ENCODE results near the gene LRP2. TPM values are rescaled to one million over a fixed set of nuclear protein-coding genes. Genes with fewer than 3 reads are reported as not detected.
"Not testable (repeated sequence)": the region's sequence is repeated elsewhere in the genome, so short reads cannot be mapped to it uniquely, and the experiment has no call there.

Gene LRP2
- total RNA-seq (under 1 TPM in 1 of 2 donors, not detected in 1; 0.09 TPM), polyA plus RNA-seq (not detected)
- long read RNA-seq, donor 1, result 0 reads
- long read RNA-seq, donor 2, result 0 reads

GRCh38 chr2:169362118-169362893 is at the start of gene LRP2:
TSS of gene LRP2 (minus strand) at chr2:169362534. CDS start at chr2:169362399, 135 bp downstream.
- Histone ChIP-seq H3K4me1 (ENCODE audit: control insufficient read depth in 1 of 2, insufficient read depth in 2 of 2, low read length in 2 of 2) (no peaks in the 10 kb centered on the region), H3K27me3 (ENCODE audit: control insufficient read depth in 1 of 2, insufficient read depth in 2 of 2, low read length in 1 of 2) (no peaks in the 10 kb centered on the region), H3K4me3 (ENCODE audit: low read length in 2 of 2) (peak within 1 kb of the TSS; percentile 23 to 67), H3K36me3 (ENCODE audit: control insufficient read depth in 1 of 2, insufficient read depth in 2 of 2, low read length in 1 of 2) (no peaks in the 10 kb centered on the region), H3K27ac (ENCODE audit: low read depth in 1 of 2, low read length in 2 of 2) (no peak within 1 kb of the TSS), H3K9me3 (ENCODE audit: control insufficient read depth, low read length) (no peaks in the 10 kb centered on the region)
- 1% methylated on average over 68 to 75 of the region's 75 CpGs for WGBS, 2 donors
- peak; percentile 45 to 71 for DNase-seq
- intact Hi-C loops (cut with DNase I), result no loop called here
- ATAC-seq (ENCODE audit: low FRiP score), result peak; percentile 37

DNA sequence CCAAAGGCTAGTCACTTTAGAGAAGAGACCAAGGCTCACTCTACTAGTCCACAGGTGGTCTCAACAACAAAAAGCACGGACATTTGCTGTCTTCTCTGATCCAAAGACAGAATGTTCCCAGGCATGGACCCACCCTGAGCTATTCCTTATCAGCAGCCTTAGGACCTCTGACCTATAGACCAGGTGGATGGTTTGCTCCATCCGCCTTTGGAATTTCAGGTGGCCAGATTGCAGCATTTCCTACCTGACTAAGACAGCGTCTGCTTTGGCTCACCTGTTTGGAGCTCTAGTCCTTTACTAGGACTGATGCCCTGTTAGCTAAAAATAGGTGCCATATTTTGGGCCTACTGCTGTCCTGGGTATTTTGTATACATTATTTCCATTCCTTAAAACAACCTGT is 44.6 kb upstream of the LRP2 start:
- intact Hi-C loops (cut with DNase I), result no loop called here
- Histone ChIP-seq H3K4me3 (ENCODE audit: low read length in 2 of 2) (no peak overlapping the region), H3K36me3 (ENCODE audit: control insufficient read depth in 1 of 2, insufficient read depth in 2 of 2, low read length in 1 of 2) (no peaks in the 10 kb centered on the region), H3K27me3 (ENCODE audit: control insufficient read depth in 1 of 2, insufficient read depth in 2 of 2, low read length in 1 of 2) (no peaks in the 10 kb centered on the region), H3K9me3 (ENCODE audit: control insufficient read depth, low read length) (no peaks in the 10 kb centered on the region), H3K27ac (ENCODE audit: low read depth in 1 of 2, low read length in 2 of 2) (no peak overlapping the region), H3K4me1 (ENCODE audit: control insufficient read depth in 1 of 2, insufficient read depth in 2 of 2, low read length in 2 of 2) (no peaks in the 10 kb centered on the region)
- no peak for ATAC-seq (ENCODE audit: low FRiP score)
- DNase-seq, result no peak
- 83 to 86% methylated on average over 3 of the region's 3 CpGs for WGBS, 2 donors

DNA sequence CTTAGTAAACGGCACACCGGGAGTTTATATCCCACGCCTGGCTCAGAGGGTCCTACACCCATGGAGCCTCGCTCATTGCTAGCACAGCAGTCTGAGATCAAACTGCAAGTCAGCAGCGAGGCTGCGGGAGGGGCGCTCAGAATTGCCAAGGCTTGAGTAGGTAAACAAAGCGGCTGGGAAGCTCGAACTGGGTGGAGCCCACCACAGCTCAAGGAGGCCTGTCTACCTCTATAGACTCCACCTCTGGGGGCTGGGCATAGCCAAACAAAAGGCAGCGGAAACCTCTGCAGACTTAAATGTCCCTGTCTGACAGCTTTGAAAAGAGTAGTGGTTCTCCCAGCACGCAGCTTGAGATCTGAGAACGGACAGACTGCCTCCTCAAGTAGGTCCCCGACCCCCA is 37.2 kb upstream of the LRP2 start:
- H3K27me3 ChIP-seq (ENCODE audit: control insufficient read depth in 1 of 2, insufficient read depth in 2 of 2, low read length in 1 of 2); H3K27ac ChIP-seq (ENCODE audit: low read depth in 1 of 2, low read length in 2 of 2); H3K36me3 ChIP-seq (ENCODE audit: control insufficient read depth in 1 of 2, insufficient read depth in 2 of 2, low read length in 1 of 2); DNase-seq; H3K4me1 ChIP-seq (ENCODE audit: control insufficient read depth in 1 of 2, insufficient read depth in 2 of 2, low read length in 2 of 2); H3K9me3 ChIP-seq (ENCODE audit: control insufficient read depth, low read length); ATAC-seq (ENCODE audit: low FRiP score); H3K4me3 ChIP-seq (ENCODE audit: low read length in 2 of 2): not testable (repeated sequence)
- intact Hi-C loops (cut with DNase I), result loop anchor here in 1 of 2 donors (10.0 kb wide), 1 partner anchor 295 kb away; no protein-coding TSS in a partner anchor
- WGBS, 2 donors, result 87 to 89% methylated on average over 13 of the region's 13 CpGs

- Histone ChIP-seq H3K4me3 (ENCODE audit: low read length in 2 of 2) (no peak overlapping the region), H3K4me1 (ENCODE audit: control insufficient read depth in 1 of 2, insufficient read depth in 2 of 2, low read length in 2 of 2) (no peaks in the 10 kb centered on the region), H3K36me3 (ENCODE audit: control insufficient read depth in 1 of 2, insufficient read depth in 2 of 2, low read length in 1 of 2) (no peaks in the 10 kb centered on the region), H3K27ac (ENCODE audit: low read depth in 1 of 2, low read length in 2 of 2) (no peak overlapping the region), H3K27me3 (ENCODE audit: control insufficient read depth in 1 of 2, insufficient read depth in 2 of 2, low read length in 1 of 2) (no peaks in the 10 kb centered on the region), H3K9me3 (ENCODE audit: control insufficient read depth, low read length) (no peaks in the 10 kb centered on the region)
- intact Hi-C loops (cut with DNase I), result loop anchor here in 1 of 2 donors (10.0 kb wide), 1 partner anchor 293 kb away; no protein-coding TSS in a partner anchor
- WGBS, 2 donors, result 44 to 48% methylated on average over 2 of the region's 2 CpGs
- DNase-seq, result no peak
- no peak for ATAC-seq (ENCODE audit: low FRiP score)
Observed at GRCh38 chr2:169397697-169398096, 35.4 kb upstream of the LRP2 start.

DNA sequence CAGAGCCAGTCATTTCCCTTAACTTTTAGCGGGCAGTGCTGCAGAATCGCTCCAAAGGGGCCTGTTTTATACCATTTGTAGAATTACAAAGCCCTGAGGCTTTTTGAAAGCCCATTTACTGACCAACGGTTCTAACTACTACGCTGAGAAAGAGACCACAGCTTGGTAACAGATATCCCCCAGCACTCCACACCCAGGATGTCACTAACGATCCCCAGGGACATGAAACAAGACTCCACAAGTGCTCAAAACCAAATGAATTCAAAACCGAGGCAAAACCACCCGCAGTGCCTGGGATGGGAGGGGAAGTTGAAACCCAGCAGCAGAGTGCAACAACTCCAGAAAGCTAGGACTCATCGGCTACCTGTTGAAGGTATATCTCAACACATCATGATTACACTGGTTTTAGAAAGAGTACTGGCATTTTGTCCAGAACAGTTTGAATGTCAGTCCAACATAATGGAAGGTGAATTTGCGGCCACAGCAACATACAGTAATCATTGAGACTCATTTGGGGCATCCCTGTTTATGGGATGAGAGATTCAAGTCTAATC is 33.6 kb upstream of the LRP2 start:
- H3K27ac ChIP-seq (ENCODE audit: low read depth in 1 of 2, low read length in 2 of 2), result no peak overlapping the region
- intact Hi-C loops (cut with DNase I), result loop anchor here in 1 of 2 donors (10.0 kb wide), 1 partner anchor 291 kb away; no protein-coding TSS in a partner anchor
- no peaks in the 10 kb centered on the region for H3K36me3 ChIP-seq (ENCODE audit: control insufficient read depth in 1 of 2, insufficient read depth in 2 of 2, low read length in 1 of 2)
- WGBS, 2 donors, result 67% methylated on average over 9 of the region's 9 CpGs
- ATAC-seq (ENCODE audit: low FRiP score) (no peak), DNase-seq (no peak)
- H3K4me1 ChIP-seq (ENCODE audit: control insufficient read depth in 1 of 2, insufficient read depth in 2 of 2, low read length in 2 of 2), result no peaks in the 10 kb centered on the region
- H3K27me3 ChIP-seq (ENCODE audit: control insufficient read depth in 1 of 2, insufficient read depth in 2 of 2, low read length in 1 of 2), result no peaks in the 10 kb centered on the region
- no peak overlapping the region for H3K4me3 ChIP-seq (ENCODE audit: low read length in 2 of 2)
- no peaks in the 10 kb centered on the region for H3K9me3 ChIP-seq (ENCODE audit: control insufficient read depth, low read length)

GRCh38 chr2:169393068-169393590 is 30.8 kb upstream of the LRP2 start:
- Histone ChIP-seq H3K4me3 (ENCODE audit: low read length in 2 of 2) (no peak overlapping the region), H3K9me3 (ENCODE audit: control insufficient read depth, low read length) (no peaks in the 10 kb centered on the region), H3K36me3 (ENCODE audit: control insufficient read depth in 1 of 2, insufficient read depth in 2 of 2, low read length in 1 of 2) (no peaks in the 10 kb centered on the region), H3K27me3 (ENCODE audit: control insufficient read depth in 1 of 2, insufficient read depth in 2 of 2, low read length in 1 of 2) (no peaks in the 10 kb centered on the region), H3K27ac (ENCODE audit: low read depth in 1 of 2, low read length in 2 of 2) (no peak overlapping the region), H3K4me1 (ENCODE audit: control insufficient read depth in 1 of 2, insufficient read depth in 2 of 2, low read length in 2 of 2) (no peaks in the 10 kb centered on the region)
- DNase-seq, result no peak
- ATAC-seq (ENCODE audit: low FRiP score), result no peak
- intact Hi-C loops (cut with DNase I), result loop anchor here in 1 of 2 donors (10.0 kb wide), 1 partner anchor 288 kb away; no protein-coding TSS in a partner anchor
- 36 to 39% methylated on average over 7 of the region's 7 CpGs for WGBS, 2 donors

GRCh38 chr2:169391236-169391635 is 28.9 kb upstream of the LRP2 start:
- DNase-seq (no peak), ATAC-seq (ENCODE audit: low FRiP score) (no peak)
- Histone ChIP-seq H3K27ac (ENCODE audit: low read depth in 1 of 2, low read length in 2 of 2) (no peak overlapping the region), H3K27me3 (ENCODE audit: control insufficient read depth in 1 of 2, insufficient read depth in 2 of 2, low read length in 1 of 2) (no peaks in the 10 kb centered on the region), H3K9me3 (ENCODE audit: control insufficient read depth, low read length) (no peaks in the 10 kb centered on the region), H3K4me3 (ENCODE audit: low read length in 2 of 2) (no peak overlapping the region), H3K4me1 (ENCODE audit: control insufficient read depth in 1 of 2, insufficient read depth in 2 of 2, low read length in 2 of 2) (no peaks in the 10 kb centered on the region), H3K36me3 (ENCODE audit: control insufficient read depth in 1 of 2, insufficient read depth in 2 of 2, low read length in 1 of 2) (no peaks in the 10 kb centered on the region)
- 66 to 68% methylated on average over 1 of the region's 1 CpG for WGBS, 2 donors
- intact Hi-C loops (cut with DNase I), result loop anchor here in 1 of 2 donors (10.0 kb wide), 1 partner anchor 286 kb away; no protein-coding TSS in a partner anchor

GRCh38 chr2:169388161-169388560 is 25.8 kb upstream of the LRP2 start:
- Histone ChIP-seq H3K27me3 (ENCODE audit: control insufficient read depth in 1 of 2, insufficient read depth in 2 of 2, low read length in 1 of 2) (no peaks in the 10 kb centered on the region), H3K4me1 (ENCODE audit: control insufficient read depth in 1 of 2, insufficient read depth in 2 of 2, low read length in 2 of 2) (no peaks in the 10 kb centered on the region), H3K4me3 (ENCODE audit: low read length in 2 of 2) (no peak overlapping the region), H3K9me3 (ENCODE audit: control insufficient read depth, low read length) (no peaks in the 10 kb centered on the region), H3K36me3 (ENCODE audit: control insufficient read depth in 1 of 2, insufficient read depth in 2 of 2, low read length in 1 of 2) (no peaks in the 10 kb centered on the region), H3K27ac (ENCODE audit: low read depth in 1 of 2, low read length in 2 of 2) (no peak overlapping the region)
- intact Hi-C loops (cut with DNase I), result no loop called here
- WGBS, 2 donors, result 60 to 78% methylated on average over 3 of the region's 3 CpGs
- no peak for ATAC-seq (ENCODE audit: low FRiP score)
- DNase-seq, result no peak
